GM18858 (cell line): ENCODE measurements around the gene CXCR5.

Source experiments
- ATAC-seq: cut with Tn5 transposase; IDR thresholded peaks from one replicate; pipeline ENCODE4 v1.9.1; 2021; ENCODE audit not compliant: unreplicated experiment

The CXCR5 gene

GRCh38 chr11:118897721-118898310 lies 14.1 kb downstream of the CXCR5 start:
- ATAC-seq, result no peak

GRCh38 chr11:118898400-118899295 lies 15.0 kb downstream of the CXCR5 start:
- ATAC-seq, result no peak

GRCh38 chr11:118899296-118899688 lies 15.6 kb downstream of the CXCR5 start:
- no peak for ATAC-seq

- no peak for ATAC-seq
These were observed 16.1 kb downstream of the CXCR5 start for GRCh38 chr11:118899706-118900360.

- ATAC-seq, result no peak
These were observed 17.1 kb downstream of the CXCR5 start for GRCh38 chr11:118900535-118901384.

GRCh38 chr11:118901494-118902335 lies 18.0 kb downstream of the CXCR5 start:
- no peak for ATAC-seq

GRCh38 chr11:118902336-118903203 lies 18.9 kb downstream of the CXCR5 start:
- no peak for ATAC-seq

GRCh38 chr11:118903204-118904015 lies 19.7 kb downstream of the CXCR5 start:
- no peak for ATAC-seq

GRCh38 chr11:118907051-118908042 lies 23.7 kb downstream of the CXCR5 start:
- no peak for ATAC-seq

- ATAC-seq, result no peak
These were observed 24.6 kb downstream of the CXCR5 start for GRCh38 chr11:118908264-118908663.

GRCh38 chr11:118908901-118909618 lies 25.4 kb downstream of the CXCR5 start:
- ATAC-seq, result no peak

- no peak for ATAC-seq
These were observed 26.1 kb downstream of the CXCR5 start for GRCh38 chr11:118909619-118910308.

GRCh38 chr11:118910309-118911112 lies 26.8 kb downstream of the CXCR5 start:
- ATAC-seq, result no peak

GRCh38 chr11:118911113-118911879 lies 27.6 kb downstream of the CXCR5 start:
- no peak for ATAC-seq
